Heart right ventricle (tissue), 16 donors: Measurements from ENCODE around the gene ABCA8. TPM values are rescaled to one million over a fixed set of nuclear protein-coding genes. Genes with fewer than 3 reads are reported as not detected.

ENCODE experiments used
- ATAC-seq, 8 donors: fragments of 200-7000 bp; cut with Tn5 transposase; one replicate each; pipeline ENCODE4 v1.9.1; 2020; ENCODE audit warnings: mild to moderate bottlenecking in 8 of 8, moderate library complexity in 8 of 8, moderate number of reproducible peaks in 1 of 8
- DNase-seq, 2 donors: peaks; one replicate each; pipeline ENCODE4 v3.0.0-alpha.2; 2020
- H3K27ac ChIP-seq, 10 donors: fragments of 200-600 bp; sonication (generic) in 2 of 10; one replicate each; pipeline versions ENCODE4 v1.5.0 to v1.8.0; 2020 to 2022; ENCODE audit warnings: mild to moderate bottlenecking in 3 of 10
- H3K27me3 ChIP-seq, 7 donors: fragments of 200-600 bp; one replicate each; pipeline ENCODE4 v1.8.0; 2021 to 2022; ENCODE audit warnings: mild to moderate bottlenecking in 2 of 7
- H3K36me3 ChIP-seq, 9 donors: fragments of 200-600 bp; sonication (generic) in 1 of 9; one replicate each; pipeline versions ENCODE4 v1.5.0 to v1.8.0; 2020 to 2022; ENCODE audit warnings: mild to moderate bottlenecking in 2 of 9
- H3K4me1 ChIP-seq, 9 donors: fragments of 200-600 bp; sonication (generic) in 1 of 9; one replicate each; pipeline versions ENCODE4 v1.5.0 to v1.8.0; 2020 to 2022; ENCODE audit warnings: mild to moderate bottlenecking in 4 of 9
- H3K4me3 ChIP-seq, 10 donors: fragments of 200-600 bp; sonication (generic) in 2 of 10; one replicate each; pipeline versions ENCODE4 v1.5.0 to v1.8.0; 2020 to 2022; ENCODE audit warnings: mild to moderate bottlenecking in 7 of 10, moderate library complexity in 2 of 10
- H3K9me3 ChIP-seq, 11 donors: fragments of 200-600 bp in 10 of 11; sonication (generic) in 2 of 11; one replicate each; pipeline versions ENCODE4 v1.5.0 to v1.8.0; 2013 to 2022; ENCODE audit warnings: mild to moderate bottlenecking in 2 of 11, control low read depth in 1 of 11, moderate library complexity in 1 of 11
- WGBS, 2 donors: extraction: QIAGEN DNeasy Blood & Tissue Kit; methylation state at CpG; one replicate each; pipeline ENCODE4 v1.1.7; 2013; ENCODE audit warnings: inconsistent platforms in 1 of 2; 5-methylcytosine and 5-hydroxymethylcytosine counted together
- intact Hi-C, 10 donors: fragments of 100-400 bp; cut with DNase I; formaldehyde crosslinking; loops; one replicate each; pipeline versions ENCODE4 v1.11.1 to v1.14.2; 2022
- polyA plus RNA-seq, 2 donors: library from polyadenylated mRNA; stranded (reverse); fragments of 200-250 nt; gene quantifications; one replicate each; pipeline ENCODE4 v1.2.3, GENCODE V29; 2013
- total RNA-seq, 10 donors: library from RNA; stranded (reverse); fragmentation: NEBNext Ultra II Directional in 3 of 10; extraction: Animal tissue kit (Norgen Biotek cat#: 25700) in 3 of 10; gene quantifications; one replicate each; pipeline versions ENCODE4 v1.2.1 to v1.2.4, GENCODE V29; 2021 to 2023
- TF ChIP-seq, protein P1 (sequence below), 9 donors: fragments of 200-600 bp; sonication (generic) in 2 of 9; IDR thresholded peaks; one replicate each; pipeline versions ENCODE4 v1.5.0 to v1.8.0; 2021 to 2022; ENCODE audit warnings: antibody characterized with exemption in 9 of 9, mild to moderate bottlenecking in 5 of 9, moderate library complexity in 1 of 9
- donor health status: Arrhythmogenic right ventricular cardiomyopathy.
- donor health status: ischemic (EF 13 %, LVEDD 7.1; RV severe dilation, severe dysfunction).
- donor health status: healthy with polysubstance abuse.
- donor health status: DM: no; HTN: yes; CAD: no.
- donor health status: DM: no; HTN: no; CAD: no.
- donor health status: ischemic (EF 25% LVEDD 6.9; RV normal size, moderate dysfunction).
- donor health status: ischemic (EF 25% LVEDD 5.7; RV mildly dilated, moderate dysfunction).
- donor health status: healthy.
- donor health status: DM: yes; HTN: yes; CAD: no.
- donor health status: Ischemic cardiomyopathy.
- donor health status: ischemic (EF 35%, LVEDD 5.7; RV mildly dilated, moderate dysfunction).
- donor health status: nonischemic (EF 11% LVEDD 7.7; RV severe dilation, severe dysfunction).
- donor health status: DM: yes; HTN: yes; CAD: no.
- donor health status: PGD.
- donor health status: ischemic (EF 29% LVEDD 5.4; RV normal size, mild dysfunction).
- donor health status: nonischemic (EF 23%, LVEDD 6.1; RV moderate dilation, normal function).

ABCA8 gene
- total and polyA plus RNA-seq, 12 donors: 10.1 to 93.0 (median 35.7) TPM

DNA sequence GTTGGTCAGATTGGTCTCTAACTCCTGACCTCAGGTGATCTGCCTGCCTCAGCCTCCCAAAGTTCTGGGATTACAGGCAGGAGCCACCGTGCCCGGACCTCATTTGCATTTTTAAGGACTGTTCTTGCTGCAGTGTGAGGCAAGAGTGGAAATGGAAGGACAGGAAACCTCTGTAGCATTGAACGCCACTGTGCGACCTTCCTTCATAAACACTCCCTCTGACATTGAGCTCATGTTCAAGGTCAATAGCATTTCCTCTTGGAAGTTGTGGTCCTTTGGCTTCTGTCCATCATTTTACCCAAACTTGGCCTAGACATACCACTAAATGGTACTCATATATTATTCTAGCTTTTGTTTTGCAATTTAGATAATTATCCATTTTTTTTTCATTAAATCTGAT lies 32.8 kb upstream of the ABCA8 start:
- Histone ChIP-seq H3K4me3 (no peak overlapping the region), H3K9me3 (no peaks in the 10 kb centered on the region), H3K27ac (no peak overlapping the region), H3K36me3 (peaks cover 0 to 56% (median 4%) of the 10 kb centered on the region in 9 donors), H3K4me1 (no peaks in the 10 kb centered on the region), H3K27me3 (no peaks in the 10 kb centered on the region)
- intact Hi-C loops: loop anchor here in 1 of 10 donors (10.0 kb wide), 1 partner anchor 247 kb away; no protein-coding TSS in a partner anchor
- ATAC-seq: no peak
- DNase-seq: no peak
- 67 to 69% methylated on average over 4 of the region's 4 CpGs for WGBS, 2 donors
- TF ChIP-seq, protein P1, sequence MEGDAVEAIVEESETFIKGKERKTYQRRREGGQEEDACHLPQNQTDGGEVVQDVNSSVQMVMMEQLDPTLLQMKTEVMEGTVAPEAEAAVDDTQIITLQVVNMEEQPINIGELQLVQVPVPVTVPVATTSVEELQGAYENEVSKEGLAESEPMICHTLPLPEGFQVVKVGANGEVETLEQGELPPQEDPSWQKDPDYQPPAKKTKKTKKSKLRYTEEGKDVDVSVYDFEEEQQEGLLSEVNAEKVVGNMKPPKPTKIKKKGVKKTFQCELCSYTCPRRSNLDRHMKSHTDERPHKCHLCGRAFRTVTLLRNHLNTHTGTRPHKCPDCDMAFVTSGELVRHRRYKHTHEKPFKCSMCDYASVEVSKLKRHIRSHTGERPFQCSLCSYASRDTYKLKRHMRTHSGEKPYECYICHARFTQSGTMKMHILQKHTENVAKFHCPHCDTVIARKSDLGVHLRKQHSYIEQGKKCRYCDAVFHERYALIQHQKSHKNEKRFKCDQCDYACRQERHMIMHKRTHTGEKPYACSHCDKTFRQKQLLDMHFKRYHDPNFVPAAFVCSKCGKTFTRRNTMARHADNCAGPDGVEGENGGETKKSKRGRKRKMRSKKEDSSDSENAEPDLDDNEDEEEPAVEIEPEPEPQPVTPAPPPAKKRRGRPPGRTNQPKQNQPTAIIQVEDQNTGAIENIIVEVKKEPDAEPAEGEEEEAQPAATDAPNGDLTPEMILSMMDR (IDR thresholded peaks at IDR 0.05): no peak

DNA sequence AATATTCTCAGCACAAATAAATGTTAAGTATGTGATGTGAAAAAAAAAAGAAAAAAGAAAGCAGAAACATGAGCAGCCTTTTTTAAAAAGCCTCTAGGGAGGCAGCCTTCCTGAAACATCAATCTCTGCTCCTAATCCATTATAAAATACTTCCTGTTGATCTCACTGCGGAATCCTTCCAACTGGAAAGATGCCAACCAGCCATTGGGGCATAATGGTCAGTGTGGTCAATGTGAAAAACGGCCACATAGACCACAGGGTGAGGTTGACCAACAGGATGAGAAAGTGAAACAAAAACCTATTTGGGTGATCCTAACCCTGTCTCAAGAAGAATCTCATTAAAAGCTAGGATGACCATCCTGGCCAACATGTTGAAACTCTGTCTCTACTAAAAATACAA lies 26.1 kb upstream of the ABCA8 start:
- peaks cover 0 to 4% (median 0%) of the 10 kb centered on the region in 7 donors for H3K27me3 ChIP-seq
- DNase-seq (peak in 1 of 2 donors; percentile 67), ATAC-seq (peak in 7 of 8 donors; percentile 42 to 82 (median 57))
- H3K4me1 ChIP-seq: peaks cover 0 to 13% (median 0%) of the 10 kb centered on the region in 9 donors
- peaks cover 0 to 34% (median 0%) of the 10 kb centered on the region in 9 donors for H3K36me3 ChIP-seq
- no peaks in the 10 kb centered on the region for H3K9me3 ChIP-seq
- intact Hi-C loops: loop anchor here in 1 of 10 donors (10.0 kb wide), 1 partner anchor 254 kb away; no protein-coding TSS in a partner anchor
- H3K27ac ChIP-seq: peak overlapping the region in 8 of 10 donors; percentile 3 to 51 (median 17)
- TF ChIP-seq, protein P1 (IDR thresholded peaks at IDR 0.05): no peak
- H3K4me3 ChIP-seq: peak overlapping the region in 1 of 10 donors; percentile 13
- 24 to 31% methylated on average over 2 of the region's 2 CpGs for WGBS, 2 donors

DNA sequence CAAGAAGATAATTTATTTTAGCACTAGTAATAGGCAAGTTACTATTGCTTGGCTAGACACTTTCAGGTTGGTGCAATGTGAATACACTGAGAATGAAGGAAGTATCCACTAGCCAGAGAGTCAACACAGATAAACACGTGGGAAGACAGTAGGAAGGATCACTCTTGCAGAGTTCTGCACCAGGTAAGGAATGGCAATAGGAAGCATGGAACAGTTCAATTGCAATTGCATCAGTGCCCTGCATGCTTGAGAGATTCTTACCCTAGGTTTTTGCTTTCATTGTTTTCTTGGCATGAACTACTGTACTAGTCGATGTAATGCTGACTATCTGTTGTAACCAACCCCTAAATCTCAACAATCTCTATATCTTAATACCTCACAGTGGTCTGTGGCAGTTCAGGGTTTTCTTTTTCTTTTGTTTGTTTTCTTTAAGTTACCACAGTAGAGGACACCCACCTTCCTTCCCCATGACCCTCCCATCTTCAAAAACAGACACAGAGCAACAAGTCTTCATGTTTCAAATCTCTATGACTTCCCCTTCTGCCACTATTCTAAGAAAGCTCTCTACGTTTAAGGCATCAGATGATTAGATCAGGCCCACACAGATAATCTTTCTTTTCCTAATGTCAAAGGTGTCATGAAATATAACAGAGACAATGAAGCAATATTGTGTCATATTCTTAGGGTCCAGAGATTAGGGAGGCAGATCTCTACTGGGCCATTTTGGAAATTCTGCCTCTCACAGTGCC lies 18.1 kb upstream of the ABCA8 start:
- intact Hi-C loops: loop anchor here in 9 of 10 donors (2.0 to 10.0 kb wide), 5 partner anchors 181 to 262 kb away; no protein-coding TSS in a partner anchor
- H3K36me3 ChIP-seq: peaks cover 0 to 35% (median 0%) of the 10 kb centered on the region in 9 donors
- TF ChIP-seq, protein P1 (IDR thresholded peaks at IDR 0.05): no peak
- ATAC-seq (peak in 1 of 8 donors; percentile 21), DNase-seq (no peak)
- H3K9me3 ChIP-seq: no peaks in the 10 kb centered on the region
- H3K4me3 ChIP-seq: no peak overlapping the region
- H3K27ac ChIP-seq: no peak overlapping the region
- peaks cover 0 to 6% (median 0%) of the 10 kb centered on the region in 9 donors for H3K4me1 ChIP-seq
- H3K27me3 ChIP-seq: peaks cover 0 to 4% (median 0%) of the 10 kb centered on the region in 7 donors
- WGBS, 2 donors: 32 to 42% methylated on average over 3 of the region's 3 CpGs

DNA sequence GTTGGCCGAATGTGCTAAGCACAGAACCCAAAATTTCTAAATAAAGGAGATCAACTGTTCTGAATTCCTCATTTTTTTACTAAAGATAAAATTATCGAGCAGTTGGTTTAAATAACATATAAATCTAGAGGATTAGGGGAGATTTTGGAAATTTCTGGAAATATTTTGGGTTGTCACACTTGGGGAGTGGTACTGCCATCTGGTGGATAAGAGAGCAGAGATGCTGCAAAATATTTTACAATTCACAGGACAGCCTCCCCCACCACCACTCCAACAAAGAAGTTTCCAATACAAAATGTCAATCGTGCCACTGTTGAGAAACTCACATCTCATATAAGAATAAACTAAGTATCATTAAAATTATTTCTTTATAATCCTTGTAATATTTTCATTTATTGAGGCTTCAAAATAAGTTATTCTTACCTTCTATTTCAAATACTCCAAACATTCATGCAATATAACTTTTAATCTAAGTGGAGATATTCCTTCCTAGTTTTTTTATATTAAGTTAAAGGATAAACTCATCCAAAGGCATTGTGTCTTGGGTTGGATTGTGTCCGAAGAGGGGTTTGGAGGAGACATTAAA lies 17.0 kb upstream of the ABCA8 start:
- Histone ChIP-seq H3K9me3 (no peaks in the 10 kb centered on the region), H3K4me3 (no peak overlapping the region), H3K27ac (peak overlapping the region in 3 of 10 donors; percentile 18 to 38 (median 24)), H3K4me1 (peaks cover 0 to 6% (median 0%) of the 10 kb centered on the region in 9 donors), H3K36me3 (peaks cover 0 to 29% (median 0%) of the 10 kb centered on the region in 9 donors), H3K27me3 (peaks cover 0 to 4% (median 0%) of the 10 kb centered on the region in 7 donors)
- peak in 5 of 8 donors; percentile 49 to 66 (median 56) for ATAC-seq
- TF ChIP-seq, protein P1 (IDR thresholded peaks at IDR 0.05): peak; percentile 21 to 70 (median 61)
- intact Hi-C loops: loop anchor here in 9 of 10 donors (2.0 to 10.0 kb wide), 5 partner anchors 180 to 263 kb away; no protein-coding TSS in a partner anchor
- DNase-seq: no peak
- WGBS, 2 donors: 44 to 55% methylated on average over 4 of the region's 4 CpGs
